Osteocyte (in vitro differentiated cells): ENCODE data around the gene PABPC1L2B. TPM values are rescaled to one million over a fixed set of nuclear protein-coding genes. Genes with fewer than 3 reads are reported as not detected.

ENCODE experiments used
- DNase-seq: peaks from one replicate; pipeline ENCODE4 v3.0.0; 2021; ENCODE audit warnings: mixed read lengths; ENCODE audit not compliant: unreplicated experiment; ENCODE audit errors: extremely low spot score
- H3K27ac Mint-ChIP-seq: one replicate; pipeline ENCODE4 v1.8.0; 2021; ENCODE audit warnings: mild to moderate bottlenecking, mixed read lengths; ENCODE audit not compliant: unreplicated experiment
- H3K27me3 Mint-ChIP-seq: one replicate; pipeline ENCODE4 v1.8.0; 2021; ENCODE audit warnings: mixed read lengths; ENCODE audit not compliant: unreplicated experiment
- H3K36me3 Mint-ChIP-seq: one replicate; pipeline ENCODE4 v1.8.0; 2021; ENCODE audit warnings: mixed read lengths; ENCODE audit not compliant: unreplicated experiment
- H3K4me1 Mint-ChIP-seq: one replicate; pipeline ENCODE4 v1.8.0; 2021; ENCODE audit warnings: mixed read lengths; ENCODE audit not compliant: unreplicated experiment
- H3K4me3 Mint-ChIP-seq: one replicate; pipeline ENCODE4 v1.8.0; 2021; ENCODE audit warnings: mild to moderate bottlenecking, moderate library complexity, mixed read lengths; ENCODE audit not compliant: unreplicated experiment
- H3K9me3 Mint-ChIP-seq: one replicate; pipeline ENCODE4 v1.8.0; 2021; ENCODE audit warnings: mixed read lengths; ENCODE audit not compliant: unreplicated experiment
- total RNA-seq: library from RNA; stranded (reverse); gene quantifications from 2 replicates; pipeline ENCODE4 v1.2.1, GENCODE V29; 2021
- TF ChIP-seq, protein P1 (sequence below): fragments of 200-600 bp; sonication (generic); IDR thresholded peaks from 2 replicates; pipeline ENCODE4 v1.5.0; 2021; ENCODE audit warnings: antibody characterized with exemption, mild to moderate bottlenecking, moderate library complexity

PABPC1L2B gene
- total RNA-seq, 1 donor from 2014 or later: not detected

DNA sequence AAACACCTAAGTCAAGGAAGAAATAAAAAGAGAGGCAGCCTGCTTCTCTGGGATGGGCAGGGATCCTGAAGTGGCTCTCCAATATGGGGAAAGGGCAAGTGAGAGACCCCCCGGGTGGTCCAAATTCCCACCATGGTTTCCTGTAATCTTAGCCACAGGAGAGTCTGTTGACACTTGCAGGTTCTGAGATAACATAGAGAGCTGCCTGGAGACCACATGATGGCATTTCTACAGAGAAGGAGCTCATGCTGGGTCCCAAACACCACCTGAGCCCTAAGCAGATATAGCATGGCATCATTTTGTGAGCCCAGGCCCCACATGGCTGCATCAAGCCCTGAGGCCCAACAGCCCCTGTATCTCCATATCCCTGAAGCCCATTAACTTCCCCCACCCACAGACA is 26.1 kb downstream of the PABPC1L2B start:
- H3K4me3 Mint-ChIP-seq: no peak overlapping the region
- H3K36me3 Mint-ChIP-seq: no peaks in the 10 kb centered on the region
- no peak overlapping the region for H3K27ac Mint-ChIP-seq
- no peaks in the 10 kb centered on the region for H3K27me3 Mint-ChIP-seq
- no peak for DNase-seq
- peaks cover 48% of the 10 kb centered on the region for H3K9me3 Mint-ChIP-seq
- TF ChIP-seq, protein P1, sequence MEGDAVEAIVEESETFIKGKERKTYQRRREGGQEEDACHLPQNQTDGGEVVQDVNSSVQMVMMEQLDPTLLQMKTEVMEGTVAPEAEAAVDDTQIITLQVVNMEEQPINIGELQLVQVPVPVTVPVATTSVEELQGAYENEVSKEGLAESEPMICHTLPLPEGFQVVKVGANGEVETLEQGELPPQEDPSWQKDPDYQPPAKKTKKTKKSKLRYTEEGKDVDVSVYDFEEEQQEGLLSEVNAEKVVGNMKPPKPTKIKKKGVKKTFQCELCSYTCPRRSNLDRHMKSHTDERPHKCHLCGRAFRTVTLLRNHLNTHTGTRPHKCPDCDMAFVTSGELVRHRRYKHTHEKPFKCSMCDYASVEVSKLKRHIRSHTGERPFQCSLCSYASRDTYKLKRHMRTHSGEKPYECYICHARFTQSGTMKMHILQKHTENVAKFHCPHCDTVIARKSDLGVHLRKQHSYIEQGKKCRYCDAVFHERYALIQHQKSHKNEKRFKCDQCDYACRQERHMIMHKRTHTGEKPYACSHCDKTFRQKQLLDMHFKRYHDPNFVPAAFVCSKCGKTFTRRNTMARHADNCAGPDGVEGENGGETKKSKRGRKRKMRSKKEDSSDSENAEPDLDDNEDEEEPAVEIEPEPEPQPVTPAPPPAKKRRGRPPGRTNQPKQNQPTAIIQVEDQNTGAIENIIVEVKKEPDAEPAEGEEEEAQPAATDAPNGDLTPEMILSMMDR: no peak
- no peaks in the 10 kb centered on the region for H3K4me1 Mint-ChIP-seq

Other genes starting within 250 kb of the PABPC1L2B start
- gene DMRTC1B, start 226.0 kb upstream of the PABPC1L2B start, total RNA-seq: not detected in 2 replicates
- not detected in 2 replicates for gene FAM236B, start 220.3 kb upstream of the PABPC1L2B start, total RNA-seq
- gene FAM236D, start 194.7 kb upstream of the PABPC1L2B start, total RNA-seq: not detected in 2 replicates
- not detected in 2 replicates for gene FAM236C, start 90.3 kb upstream of the PABPC1L2B start, total RNA-seq
- gene FAM236A, start 64.7 kb upstream of the PABPC1L2B start, total RNA-seq: not detected in 2 replicates
- not detected in 2 replicates for gene DMRTC1, start 59.1 kb upstream of the PABPC1L2B start, total RNA-seq
- gene PABPC1L2A, start 76.6 kb downstream of the PABPC1L2B start, total RNA-seq: not detected in 2 replicates
- gene NAP1L2, start 211.9 kb downstream of the PABPC1L2B start, total RNA-seq: not detected in 2 replicates